ENCODE measurements around the gene SORCS3.

The SORCS3 gene

DNA sequence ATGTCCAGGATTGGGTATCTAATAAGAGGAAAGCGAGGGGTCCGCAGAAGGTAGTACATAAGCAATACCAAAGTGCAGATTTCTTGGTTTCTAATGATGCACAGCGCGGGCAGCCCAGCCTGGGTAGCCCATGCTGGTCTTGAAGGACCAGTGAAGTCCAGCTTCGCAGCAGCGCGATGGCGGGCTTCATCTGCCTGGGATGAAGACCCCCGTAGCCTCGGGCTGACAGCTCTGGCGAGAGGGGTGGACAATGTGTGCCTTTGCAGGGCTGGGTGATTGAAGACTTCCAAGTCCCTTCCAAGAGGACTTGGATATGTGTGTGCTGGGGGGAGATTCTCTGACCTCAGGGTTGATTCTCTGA is 2.2 kb downstream of the SORCS3 start:
- in situ Hi-C loops (cut with MboI; ENCODE audit: low sequenced_read_pairs), result no loop called here

GRCh38 chr10:104646146-104646545 is 5.1 kb downstream of the SORCS3 start:
- in situ Hi-C loops (cut with MboI; ENCODE audit: low sequenced_read_pairs), result no loop called here

- in situ Hi-C loops (cut with MboI; ENCODE audit: low sequenced_read_pairs), result no loop called here
Observed at GRCh38 chr10:104648421-104648820, 7.3 kb downstream of the SORCS3 start.

DNA sequence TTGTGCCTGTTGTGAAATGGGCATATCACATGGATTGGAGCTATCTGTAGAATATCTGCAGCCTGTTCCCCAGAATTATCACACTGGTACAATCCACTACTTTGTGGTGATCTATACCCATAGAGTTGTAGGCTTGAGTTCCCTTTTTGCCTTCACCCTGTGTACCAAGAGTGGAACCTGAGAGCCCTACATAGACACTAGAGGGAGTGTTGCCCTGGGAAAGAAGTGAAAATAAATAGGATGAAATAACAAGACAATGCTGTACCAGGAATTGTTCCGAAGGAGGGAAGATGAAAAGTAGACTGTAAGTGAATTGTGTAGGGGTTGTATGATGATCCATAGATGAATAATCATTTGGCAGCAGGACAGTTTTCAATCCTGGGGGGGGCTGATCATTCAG is 9.0 kb downstream of the SORCS3 start:
- in situ Hi-C loops (cut with MboI; ENCODE audit: low sequenced_read_pairs), result no loop called here

DNA sequence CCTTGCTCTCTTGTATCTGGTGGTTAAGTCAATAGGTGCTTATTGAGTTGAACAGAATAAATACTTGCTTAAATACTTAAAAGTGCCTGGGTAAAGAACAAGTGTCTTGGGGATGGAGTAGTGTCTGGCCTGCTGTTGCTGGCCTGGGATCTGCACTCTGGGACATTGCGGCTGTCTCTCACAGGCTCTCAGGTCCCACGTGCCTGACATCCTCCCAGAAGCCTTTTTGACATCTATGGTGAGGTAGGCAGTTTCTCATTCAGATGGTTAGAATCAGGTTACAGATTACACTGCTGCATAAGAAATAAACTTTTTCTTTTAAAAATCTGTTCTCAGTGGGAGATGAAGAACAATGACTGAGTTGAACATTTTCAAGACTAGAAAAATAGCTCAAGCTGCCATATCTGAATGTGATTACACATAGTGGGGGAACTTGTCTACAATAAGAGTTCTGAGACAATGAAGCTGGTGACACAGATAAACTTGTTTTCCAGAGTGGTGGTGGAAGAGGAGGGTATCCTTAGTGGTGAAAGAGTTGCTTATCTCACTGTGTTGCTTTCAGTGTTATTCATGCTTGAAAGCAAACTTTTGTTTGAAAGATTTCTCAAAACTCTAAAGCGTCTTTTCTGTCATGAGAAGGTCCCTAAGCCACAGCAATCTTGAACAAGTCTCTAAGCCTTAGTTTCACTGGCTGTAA is 9.7 kb downstream of the SORCS3 start:
- in situ Hi-C loops (cut with MboI; ENCODE audit: low sequenced_read_pairs), result no loop called here

DNA sequence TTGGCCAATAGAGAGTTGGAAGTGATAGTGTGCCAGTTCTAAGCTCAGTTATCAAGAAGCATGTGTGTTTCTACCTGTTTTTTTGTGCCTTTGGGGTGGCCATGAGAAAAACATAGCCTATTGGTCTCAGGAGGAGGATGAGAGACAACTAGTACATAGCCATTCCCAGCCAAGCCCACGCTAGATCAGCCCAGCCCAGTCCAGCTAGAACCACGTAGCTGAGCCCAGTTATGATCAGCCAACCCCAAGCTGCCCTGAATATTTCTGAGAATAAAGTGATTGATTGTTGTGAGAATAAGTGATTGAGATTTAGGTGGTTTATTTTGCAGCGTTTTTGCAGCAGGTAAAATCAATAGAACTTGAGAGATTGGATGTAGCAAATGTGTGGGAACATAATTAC is 15.9 kb downstream of the SORCS3 start:
- in situ Hi-C loops (cut with MboI; ENCODE audit: low sequenced_read_pairs), result no loop called here

GRCh38 chr10:104657457-104657856 is 16.4 kb downstream of the SORCS3 start:
- in situ Hi-C loops (cut with MboI; ENCODE audit: low sequenced_read_pairs), result no loop called here

DNA sequence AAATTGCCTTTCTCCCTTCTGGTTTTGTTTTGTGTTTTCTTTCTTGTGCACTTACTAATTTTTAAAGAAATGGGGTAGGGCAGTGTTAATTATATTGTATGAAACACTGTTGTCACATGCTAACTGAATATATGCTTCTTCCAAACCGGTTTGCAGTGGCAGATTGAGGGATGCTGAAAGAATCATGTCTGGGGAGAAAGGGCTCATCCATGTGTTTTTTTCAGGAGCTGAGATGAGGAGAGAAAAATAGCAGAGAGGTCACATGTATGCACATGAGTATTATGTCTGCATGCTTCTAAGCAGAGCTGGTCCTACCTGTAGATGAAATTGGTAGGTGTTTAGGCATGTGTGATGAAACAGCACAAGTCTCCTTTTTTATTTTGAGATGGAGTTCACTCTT is 17.0 kb downstream of the SORCS3 start:
- in situ Hi-C loops (cut with MboI; ENCODE audit: low sequenced_read_pairs), result no loop called here

DNA sequence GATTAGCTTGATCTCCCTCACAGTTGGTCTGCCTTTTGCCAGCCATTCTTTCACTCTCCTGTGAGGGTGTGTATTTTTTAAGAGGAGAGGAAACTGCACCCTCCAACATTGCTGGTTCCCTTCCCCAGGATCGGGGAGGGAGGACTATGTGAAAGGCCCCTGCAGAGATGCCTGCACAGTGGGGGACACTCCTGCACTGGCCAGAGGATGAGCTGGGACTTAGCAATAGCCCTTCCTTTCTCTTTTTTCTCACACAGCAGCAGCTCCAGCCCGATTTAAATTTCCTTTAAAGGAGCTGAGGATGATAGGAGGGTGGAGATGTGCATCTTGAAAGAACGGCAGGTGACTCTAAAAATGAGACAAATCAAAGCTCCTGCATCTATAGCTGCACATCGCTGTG is 18.7 kb downstream of the SORCS3 start:
- in situ Hi-C loops (cut with MboI; ENCODE audit: low sequenced_read_pairs), result no loop called here

GRCh38 chr10:104663076-104663475 is 22.0 kb downstream of the SORCS3 start:
- in situ Hi-C loops (cut with MboI; ENCODE audit: low sequenced_read_pairs), result no loop called here

DNA sequence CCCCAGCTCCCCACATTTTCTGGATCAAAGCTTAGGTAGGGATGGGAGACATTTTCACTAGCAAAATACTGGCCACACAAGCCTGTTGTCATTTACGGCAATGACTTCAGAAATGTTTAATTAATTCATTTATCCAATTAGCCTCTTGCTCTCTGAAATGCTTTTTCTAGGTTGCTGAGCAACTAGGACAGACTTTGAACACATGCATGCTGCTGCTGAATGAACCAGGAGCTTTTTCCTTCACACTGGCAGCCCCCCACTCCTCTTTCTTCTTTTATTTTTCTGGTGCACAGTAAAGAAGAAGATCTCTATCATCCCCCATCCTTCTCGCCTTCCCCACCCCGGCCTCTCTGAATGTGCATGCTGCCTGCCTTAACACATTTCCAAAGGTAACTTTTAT is 22.5 kb downstream of the SORCS3 start:
- in situ Hi-C loops (cut with MboI; ENCODE audit: low sequenced_read_pairs), result no loop called here

DNA sequence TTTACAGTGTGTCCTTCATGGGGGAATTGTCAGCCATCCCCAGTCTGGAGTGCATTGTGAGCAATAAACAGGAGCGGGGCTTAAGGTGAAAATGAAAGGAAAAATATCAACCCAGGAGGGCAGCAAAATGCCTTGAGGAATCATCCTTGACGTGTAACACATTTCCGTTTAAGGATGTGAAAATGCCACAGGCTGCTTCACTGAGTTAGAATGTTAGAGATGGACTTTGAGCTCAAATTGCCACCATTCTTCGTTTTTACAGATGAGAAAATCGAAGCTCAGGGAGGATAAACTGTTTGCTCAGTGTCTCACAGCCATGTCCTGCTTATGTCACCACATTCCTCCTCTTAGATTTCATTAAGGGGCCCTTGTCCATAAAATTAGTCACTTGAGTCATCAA is 23.1 kb downstream of the SORCS3 start:
- in situ Hi-C loops (cut with MboI; ENCODE audit: low sequenced_read_pairs), result no loop called here

DNA sequence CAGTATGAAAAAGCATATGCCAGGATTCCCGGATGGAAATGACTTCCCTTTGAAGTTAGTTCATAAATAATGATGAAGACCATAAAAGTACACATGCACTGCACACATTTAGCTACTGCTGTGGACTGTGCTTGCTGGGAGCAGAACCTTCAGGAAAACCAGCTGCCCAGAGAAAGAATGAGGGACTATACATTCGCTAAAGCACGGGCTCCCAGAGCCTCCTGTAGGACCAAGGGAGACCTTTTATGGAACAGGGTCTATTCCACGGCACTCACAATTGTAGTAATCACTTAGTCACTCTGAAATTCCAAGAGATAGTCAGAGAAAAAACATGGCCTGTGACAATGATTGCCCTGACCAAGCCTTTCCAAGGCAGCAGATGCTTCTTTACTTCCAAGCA is 24.1 kb downstream of the SORCS3 start:
- in situ Hi-C loops (cut with MboI; ENCODE audit: low sequenced_read_pairs), result no loop called here

DNA sequence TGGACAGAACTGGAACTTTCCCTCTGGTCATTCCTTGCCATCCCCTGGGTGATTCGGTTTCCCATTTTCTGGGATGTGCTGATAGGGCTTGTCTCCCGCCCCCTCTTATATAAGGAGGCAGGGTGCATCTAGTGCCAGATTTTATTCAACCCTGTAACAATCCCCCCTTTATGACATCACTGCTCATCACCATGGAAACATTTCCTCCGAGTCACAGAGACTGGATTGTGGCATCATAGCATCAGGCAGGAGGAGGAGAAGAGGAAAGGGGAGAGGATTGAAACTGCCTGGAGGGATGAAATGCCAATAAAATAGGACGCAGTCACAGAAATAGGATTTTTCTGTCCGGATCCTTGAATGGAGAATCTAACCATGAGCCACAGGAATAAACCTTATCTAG is 25.0 kb downstream of the SORCS3 start:
- in situ Hi-C loops (cut with MboI; ENCODE audit: low sequenced_read_pairs), result no loop called here

GRCh38 chr10:104676874-104677273 is 35.8 kb downstream of the SORCS3 start:
- in situ Hi-C loops (cut with MboI; ENCODE audit: low sequenced_read_pairs), result no loop called here

DNA sequence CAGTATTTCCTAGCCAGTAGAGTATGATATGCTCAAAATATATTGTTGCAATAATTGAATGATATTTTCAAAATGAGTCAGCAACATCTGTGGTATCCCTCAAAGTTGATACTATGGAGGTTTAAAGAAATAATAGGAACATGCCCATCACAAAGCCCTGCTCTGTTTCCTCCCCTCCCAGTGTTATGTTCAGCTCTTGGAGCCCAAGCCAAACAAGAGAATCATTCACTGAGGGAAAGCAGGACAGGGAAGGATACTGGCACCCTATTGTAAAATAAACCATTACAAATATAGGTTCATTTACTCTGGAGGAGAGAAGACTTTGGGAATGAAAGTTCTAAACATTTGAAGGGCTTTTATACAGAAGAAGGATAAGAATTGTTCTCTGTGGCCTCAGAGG is 37.6 kb downstream of the SORCS3 start:
- in situ Hi-C loops (cut with MboI; ENCODE audit: low sequenced_read_pairs), result no loop called here

DNA sequence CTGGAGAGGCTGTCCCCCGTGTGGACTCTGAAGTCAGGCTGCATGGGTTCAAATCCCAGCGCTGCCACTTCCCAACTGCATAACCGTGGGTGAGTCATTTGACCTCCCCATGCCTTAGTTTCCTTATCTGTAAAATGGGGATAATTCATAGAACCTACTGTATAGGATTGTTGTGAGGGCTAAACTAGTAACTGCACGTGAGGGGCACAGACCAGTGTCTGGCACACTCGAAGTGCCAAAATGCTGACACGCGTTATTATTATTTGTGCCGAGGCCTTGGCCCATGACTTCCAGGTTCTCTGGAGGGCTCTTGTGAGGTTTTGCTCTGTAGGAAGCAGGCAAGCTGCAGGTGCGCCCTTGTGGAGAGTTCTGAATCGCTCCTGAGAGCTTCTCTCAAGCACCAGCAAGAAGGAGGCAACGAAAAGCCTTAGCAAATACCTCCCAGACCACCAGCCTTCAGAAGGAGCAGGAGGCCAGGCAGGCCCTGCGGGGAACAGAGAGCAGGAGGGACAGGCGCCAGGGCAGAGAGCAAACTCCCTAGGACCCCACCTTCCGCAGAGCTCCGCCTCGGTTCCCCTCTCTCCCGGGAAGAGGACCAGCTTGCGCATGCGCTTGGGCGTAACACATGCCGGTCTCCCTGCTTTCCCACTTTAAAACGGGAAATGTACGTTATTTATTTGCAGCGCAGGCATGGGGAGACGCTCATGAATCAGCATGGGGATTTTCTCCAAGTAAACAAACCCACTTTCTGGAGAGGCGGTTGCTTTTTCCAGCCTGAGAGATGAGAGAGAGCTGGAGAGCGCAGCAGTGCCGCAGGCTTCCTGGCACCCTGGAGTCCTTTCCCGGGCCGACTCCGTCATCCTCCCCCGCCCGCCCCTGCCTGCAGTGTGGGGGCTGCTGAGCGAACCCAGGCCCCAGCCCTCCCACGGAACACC is 39.6 kb downstream of the SORCS3 start:
- in situ Hi-C loops (cut with MboI; ENCODE audit: low sequenced_read_pairs), result no loop called here

- in situ Hi-C loops (cut with MboI; ENCODE audit: low sequenced_read_pairs), result no loop called here
Observed at GRCh38 chr10:104681485-104681884, 40.4 kb downstream of the SORCS3 start.

GRCh38 chr10:104683567-104683966 is 42.5 kb downstream of the SORCS3 start:
- in situ Hi-C loops (cut with MboI; ENCODE audit: low sequenced_read_pairs), result no loop called here

- in situ Hi-C loops (cut with MboI; ENCODE audit: low sequenced_read_pairs), result no loop called here
Observed at GRCh38 chr10:104686829-104687228, 45.7 kb downstream of the SORCS3 start.

DNA sequence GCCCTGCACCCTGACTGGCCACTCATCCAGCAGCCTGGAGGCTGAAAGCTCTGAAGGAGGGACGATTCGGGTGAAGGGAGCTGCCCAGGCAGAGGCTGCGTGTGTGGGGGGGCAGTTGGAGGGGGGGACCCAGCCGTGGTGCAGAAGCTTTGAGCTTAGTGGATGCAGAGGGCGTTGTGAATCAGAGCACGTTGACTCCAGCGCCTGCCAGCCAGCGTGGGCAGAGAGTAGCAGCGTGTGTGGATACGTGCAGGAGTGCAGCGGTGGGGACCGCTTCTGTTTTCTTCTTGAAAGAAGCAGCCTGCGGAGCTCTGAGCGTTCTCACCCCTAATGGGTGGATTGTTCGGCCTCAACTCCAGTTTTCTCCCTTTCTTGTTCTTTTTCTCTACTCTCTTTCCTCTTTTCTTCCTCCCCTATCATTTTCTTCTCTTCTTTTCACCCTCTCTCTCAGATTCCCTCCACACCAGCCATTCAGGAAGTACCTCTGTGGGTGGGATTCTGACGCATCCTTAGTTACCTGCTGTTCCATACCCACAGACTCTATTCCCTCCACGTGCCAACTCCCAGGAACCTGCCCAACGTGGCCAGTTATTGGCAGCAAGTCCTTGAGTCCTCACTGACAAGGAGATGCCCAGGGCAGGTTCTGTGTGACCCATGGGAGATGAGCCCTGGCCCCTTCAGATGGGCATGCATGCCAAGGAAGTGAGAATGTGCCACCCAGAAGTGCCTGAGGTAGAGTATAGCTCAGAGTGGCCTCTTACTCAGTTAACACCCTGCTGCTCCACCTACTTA is 47.4 kb downstream of the SORCS3 start:
- in situ Hi-C loops (cut with MboI; ENCODE audit: low sequenced_read_pairs), result no loop called here

DNA sequence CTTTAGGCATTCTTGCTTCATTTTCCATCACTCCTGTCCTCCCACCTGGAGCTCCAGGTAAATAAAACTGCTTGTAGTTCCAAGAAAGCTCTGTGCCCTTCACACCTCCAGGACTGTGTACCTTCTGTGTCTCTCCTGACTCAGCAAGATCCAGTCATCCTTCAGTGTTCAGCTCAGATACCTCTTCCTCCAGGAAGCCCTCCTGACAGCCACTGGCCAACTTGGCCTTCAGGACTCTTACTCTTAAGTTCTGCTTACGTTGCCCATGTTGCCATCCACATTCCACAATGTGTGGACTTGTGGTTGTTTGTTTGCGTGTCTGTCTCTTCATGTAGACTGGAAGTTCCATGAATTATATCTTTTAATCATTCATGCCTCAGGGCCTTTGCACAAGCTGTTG is 48.0 kb downstream of the SORCS3 start:
- in situ Hi-C loops (cut with MboI; ENCODE audit: low sequenced_read_pairs), result no loop called here
